Muscle layer of duodenum (tissue), 2 donors: ENCODE measurements around the gene CHD8.
A peak's percentile ranks its signal among the peaks of the same experiment; 100 is the strongest.
"Not testable (repeated sequence)": the region's sequence is repeated elsewhere in the genome, so short reads cannot be mapped to it uniquely, and the experiment has no call there.

Source experiments
- H3K27ac ChIP-seq: one replicate; pipeline ENCODE4 v1.7.0; 2013; ENCODE audit warnings: mild to moderate bottlenecking, low read length
- H3K27me3 ChIP-seq: one replicate; pipeline ENCODE4 v1.7.0; 2013; ENCODE audit warnings: low read depth, mild to moderate bottlenecking, control low read depth, low read length
- H3K36me3 ChIP-seq, 2 donors: one replicate each; pipeline ENCODE4 v1.7.0; 2013; ENCODE audit warnings: low read length in 2 of 2, control low read depth in 1 of 2, mild to moderate bottlenecking in 1 of 2; ENCODE audit not compliant: insufficient read depth in 2 of 2, control insufficient read depth in 1 of 2
- H3K4me1 ChIP-seq, 2 donors: one replicate each; pipeline ENCODE4 v1.7.0; 2013; ENCODE audit warnings: low read length in 2 of 2, mild to moderate bottlenecking in 2 of 2, control low read depth in 1 of 2, moderate library complexity in 1 of 2; ENCODE audit not compliant: insufficient read depth in 2 of 2, control insufficient read depth in 1 of 2
- H3K4me3 ChIP-seq, 2 donors: one replicate each; pipeline ENCODE4 v1.7.0; 2013; ENCODE audit warnings: low read length in 2 of 2, low read depth in 1 of 2, mild to moderate bottlenecking in 1 of 2
- H3K9me3 ChIP-seq, 2 donors: one replicate each; pipeline ENCODE4 v1.7.0; 2013; ENCODE audit warnings: low read length in 2 of 2, control low read depth in 1 of 2, mild to moderate bottlenecking in 1 of 2; ENCODE audit not compliant: control insufficient read depth in 1 of 2
- donor health status: healthy.

Gene CHD8

GRCh38 chr14:21476523-21476924, 20.6 kb upstream of the CHD8 start:
- peak overlapping the region; percentile 70 for H3K27ac ChIP-seq
- peak overlapping the region; percentile 86 to 99 for H3K4me3 ChIP-seq
- H3K27me3 ChIP-seq = no peaks in the 10 kb centered on the region
- no peaks in the 10 kb centered on the region for H3K9me3 ChIP-seq
- H3K4me1 ChIP-seq = peaks cover 4 to 30% of the 10 kb centered on the region in 2 donors
- peaks cover 3 to 24% of the 10 kb centered on the region in 2 donors for H3K36me3 ChIP-seq

GRCh38 chr14:21475767-21476522, 20.0 kb upstream of the CHD8 start:
- Histone ChIP-seq H3K36me3 (peaks cover 3 to 24% of the 10 kb centered on the region in 2 donors), H3K27me3 (no peaks in the 10 kb centered on the region), H3K4me3 (peak overlapping the region; percentile 86 to 99), H3K27ac (peak overlapping the region; percentile 70), H3K9me3 (no peaks in the 10 kb centered on the region), H3K4me1 (peaks cover 4 to 30% of the 10 kb centered on the region in 2 donors)

- Histone ChIP-seq H3K9me3 (no peaks in the 10 kb centered on the region), H3K36me3 (peaks cover 19 to 36% of the 10 kb centered on the region in 2 donors), H3K27ac (no peak overlapping the region)
Measured at GRCh38 chr14:21467616-21468015, 11.7 kb upstream of the CHD8 start.

GRCh38 chr14:21455592-21455911, 371 bp downstream of the CHD8 start:
- Histone ChIP-seq H3K9me3 (no peaks in the 10 kb centered on the region), H3K36me3 (peaks cover 6 to 7% of the 10 kb centered on the region in 2 donors), H3K4me3 (peak overlapping the region; percentile 88 to 93), H3K27me3 (no peaks in the 10 kb centered on the region), H3K27ac (peak overlapping the region; percentile 99), H3K4me1 (peaks cover 7 to 21% of the 10 kb centered on the region in 2 donors)

More at GRCh38 chr14:21467616-21468015, 11.7 kb upstream of the CHD8 start:
- Histone ChIP-seq H3K27me3 (no peaks in the 10 kb centered on the region), H3K4me3 (no peak overlapping the region), H3K4me1 (no peaks in the 10 kb centered on the region)

GRCh38 chr14:21454843-21455544, 929 bp downstream of the CHD8 start:
- no peaks in the 10 kb centered on the region for H3K27me3 ChIP-seq
- H3K9me3 ChIP-seq = no peaks in the 10 kb centered on the region
- peak overlapping the region; percentile 99 for H3K27ac ChIP-seq
- peak overlapping the region; percentile 88 to 93 for H3K4me3 ChIP-seq
- peaks cover 4% of the 10 kb centered on the region in 2 donors for H3K36me3 ChIP-seq
- peaks cover 7 to 21% of the 10 kb centered on the region in 2 donors for H3K4me1 ChIP-seq

GRCh38 chr14:21449899-21450216, 6.1 kb downstream of the CHD8 start:
- no peaks in the 10 kb centered on the region for H3K27me3 ChIP-seq
- H3K36me3 ChIP-seq = no peaks in the 10 kb centered on the region
- H3K4me1 ChIP-seq = peaks cover 3 to 15% of the 10 kb centered on the region in 2 donors
- no peaks in the 10 kb centered on the region for H3K9me3 ChIP-seq
- H3K27ac ChIP-seq = no peak overlapping the region
- H3K4me3 ChIP-seq = no peak overlapping the region

- not testable (repeated sequence) for H3K27me3 ChIP-seq, H3K9me3 ChIP-seq, H3K36me3 ChIP-seq, H3K4me1 ChIP-seq, H3K27ac ChIP-seq, H3K4me3 ChIP-seq
Measured at GRCh38 chr14:21442657-21443056, 13.3 kb downstream of the CHD8 start.

GRCh38 chr14:21440859-21441258, 15.1 kb downstream of the CHD8 start:
- no peaks in the 10 kb centered on the region for H3K27me3 ChIP-seq
- H3K36me3 ChIP-seq = no peaks in the 10 kb centered on the region
- no peak overlapping the region for H3K27ac ChIP-seq
- no peak overlapping the region for H3K4me3 ChIP-seq
- H3K9me3 ChIP-seq = no peaks in the 10 kb centered on the region
- peaks cover 6 to 7% of the 10 kb centered on the region in 2 donors for H3K4me1 ChIP-seq

GRCh38 chr14:21437063-21437901, 18.6 kb downstream of the CHD8 start:
- Histone ChIP-seq H3K27me3 (no peaks in the 10 kb centered on the region), H3K4me3 (peak overlapping the region; percentile 58 to 87), H3K36me3 (no peaks in the 10 kb centered on the region), H3K4me1 (peaks cover 7 to 17% of the 10 kb centered on the region in 2 donors), H3K27ac (peak overlapping the region; percentile 95), H3K9me3 (no peaks in the 10 kb centered on the region)

- peak overlapping the region; percentile 58 to 87 for H3K4me3 ChIP-seq
- peak overlapping the region; percentile 95 for H3K27ac ChIP-seq
- H3K36me3 ChIP-seq = peaks cover 0 to 2% of the 10 kb centered on the region in 2 donors
- peaks cover 7 to 17% of the 10 kb centered on the region in 2 donors for H3K4me1 ChIP-seq
- H3K9me3 ChIP-seq = no peaks in the 10 kb centered on the region
- no peaks in the 10 kb centered on the region for H3K27me3 ChIP-seq
Measured at GRCh38 chr14:21436567-21437062, 19.3 kb downstream of the CHD8 start.

- no peak overlapping the region for H3K27ac ChIP-seq
Measured at GRCh38 chr14:21431126-21431525, 24.8 kb downstream of the CHD8 start.

More at GRCh38 chr14:21431126-21431525, 24.8 kb downstream of the CHD8 start:
- no peak overlapping the region for H3K4me3 ChIP-seq
- H3K4me1 ChIP-seq = peaks cover 4 to 13% of the 10 kb centered on the region in 2 donors
- H3K27me3 ChIP-seq = no peaks in the 10 kb centered on the region
- H3K9me3 ChIP-seq = no peaks in the 10 kb centered on the region
- H3K36me3 ChIP-seq = peaks cover 50 to 55% of the 10 kb centered on the region in 2 donors
